Thyroid gland (tissue), 4 donors: ENCODE results near the gene FOSB. TPM values are rescaled to one million over a fixed set of nuclear protein-coding genes. Genes with fewer than 3 reads are reported as not detected.

Experiments used
- DNase-seq, 2 donors: peaks; one replicate each; pipeline ENCODE4 v3.0.0-alpha.2; 2019
- H3K27ac ChIP-seq, 3 donors: fragments of 200-600 bp; sonication (generic); 1 replicate in 2 of 3; 2 replicates in 1 of 3; pipeline ENCODE4 v1.5.1; 2016 to 2019; ENCODE audit warnings: mild to moderate bottlenecking in 1 of 3, moderate library complexity in 1 of 3
- H3K27me3 ChIP-seq: fragments of 200-600 bp; sonication (generic); one replicate; pipeline ENCODE4 v1.5.1; 2019
- H3K36me3 ChIP-seq, 2 donors: fragments of 200-600 bp; sonication (generic); one replicate each; pipeline ENCODE4 v1.5.1; 2016 to 2019
- H3K4me1 ChIP-seq, 2 donors: fragments of 200-600 bp; sonication (generic); one replicate each; pipeline ENCODE4 v1.5.1; 2017 to 2019
- H3K4me3 ChIP-seq, 3 donors: fragments of 200-600 bp; sonication (generic); replicated peaks in 1 of 3; 1 replicate in 2 of 3; 2 replicates in 1 of 3; pipeline ENCODE4 v1.5.1; 2016; ENCODE audit warnings: mild to moderate bottlenecking in 1 of 3
- H3K9me3 ChIP-seq: fragments of 200-600 bp; sonication (generic); one replicate; pipeline ENCODE4 v1.5.1; 2017
- POLR2A ChIP-seq, 2 donors: fragments of 450-650 bp; IDR thresholded peaks; one replicate each; pipeline ENCODE4 v1.6.1; 2017; ENCODE audit warnings: antibody characterized with exemption in 2 of 2, mild to moderate bottlenecking in 2 of 2, moderate library complexity in 1 of 2
- WGBS, 2 donors: methylation state at CpG; one replicate each; pipeline ENCODE4 v1.1.5; 2017; 5-methylcytosine and 5-hydroxymethylcytosine counted together
- intact Hi-C: fragments of 100-400 bp; cut with DNase I; formaldehyde crosslinking; loops from one replicate; pipeline ENCODE4 v1.15.1; 2023
- total RNA-seq, 4 donors: library from RNA; depleted of rRNA; stranded (reverse); fragments of >200 nt; gene quantifications; one replicate each; pipeline ENCODE4 v1.2.3, GENCODE V29; 2016
- TF ChIP-seq, protein P1 (sequence below), 6 experiments: fragments of 200-600 bp in 3 of 6; fragments of 450-650 bp in 3 of 6; sonication (generic) in 3 of 6; IDR thresholded peaks; one replicate each; pipeline ENCODE4 v1.5.1; 2016 to 2019; ENCODE audit warnings: antibody characterized with exemption in 6 of 6, mild to moderate bottlenecking in 2 of 6, inconsistent platforms in 1 of 6, moderate library complexity in 1 of 6

FOSB gene
- total RNA-seq, 4 donors from 2014 or later: 1.6 to 3.3 (median 2.4) TPM

DNA sequence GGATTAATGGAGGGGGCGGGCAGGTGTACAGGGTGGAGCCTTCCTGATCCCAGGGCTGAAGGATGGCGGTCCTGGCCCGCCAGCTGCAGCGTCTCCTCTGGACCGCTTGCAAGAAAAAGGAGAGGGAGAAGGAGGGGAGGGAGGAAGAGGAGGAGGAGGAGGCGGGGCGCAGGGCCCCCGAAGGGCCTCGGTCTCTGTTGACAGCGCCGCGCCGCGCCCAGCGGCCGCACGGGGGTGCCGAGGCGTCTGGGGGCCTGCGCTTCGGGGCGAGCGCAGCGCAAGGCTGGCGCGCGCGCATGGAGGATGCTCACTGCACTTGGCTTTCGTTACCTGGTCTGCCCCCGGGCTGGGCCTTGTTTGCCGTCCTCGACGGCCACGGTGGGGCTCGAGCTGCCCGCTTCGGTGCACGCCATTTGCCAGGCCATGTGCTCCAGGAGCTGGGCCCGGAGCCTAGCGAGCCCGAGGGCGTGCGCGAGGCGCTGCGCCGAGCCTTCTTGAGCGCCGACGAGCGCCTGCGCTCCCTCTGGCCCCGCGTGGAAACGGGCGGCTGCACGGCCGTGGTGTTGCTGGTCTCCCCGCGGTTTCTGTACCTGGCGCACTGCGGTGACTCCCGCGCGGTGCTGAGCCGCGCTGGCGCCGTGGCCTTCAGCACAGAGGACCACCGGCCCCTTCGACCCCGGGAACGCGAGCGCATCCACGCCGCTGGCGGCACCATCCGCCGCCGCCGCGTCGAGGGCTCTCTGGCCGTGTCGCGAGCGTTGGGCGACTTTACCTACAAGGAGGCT is 30.8 kb downstream of the FOSB start, which contains the start of gene PPM1N:
PPM1N (plus strand) TSS at position 33 of the 785 bp plus-strand sequence; CDS start at position 63, 30 bp downstream.
- H3K27ac ChIP-seq: no peak within 1 kb of the TSS
- TF ChIP-seq, protein P1, sequence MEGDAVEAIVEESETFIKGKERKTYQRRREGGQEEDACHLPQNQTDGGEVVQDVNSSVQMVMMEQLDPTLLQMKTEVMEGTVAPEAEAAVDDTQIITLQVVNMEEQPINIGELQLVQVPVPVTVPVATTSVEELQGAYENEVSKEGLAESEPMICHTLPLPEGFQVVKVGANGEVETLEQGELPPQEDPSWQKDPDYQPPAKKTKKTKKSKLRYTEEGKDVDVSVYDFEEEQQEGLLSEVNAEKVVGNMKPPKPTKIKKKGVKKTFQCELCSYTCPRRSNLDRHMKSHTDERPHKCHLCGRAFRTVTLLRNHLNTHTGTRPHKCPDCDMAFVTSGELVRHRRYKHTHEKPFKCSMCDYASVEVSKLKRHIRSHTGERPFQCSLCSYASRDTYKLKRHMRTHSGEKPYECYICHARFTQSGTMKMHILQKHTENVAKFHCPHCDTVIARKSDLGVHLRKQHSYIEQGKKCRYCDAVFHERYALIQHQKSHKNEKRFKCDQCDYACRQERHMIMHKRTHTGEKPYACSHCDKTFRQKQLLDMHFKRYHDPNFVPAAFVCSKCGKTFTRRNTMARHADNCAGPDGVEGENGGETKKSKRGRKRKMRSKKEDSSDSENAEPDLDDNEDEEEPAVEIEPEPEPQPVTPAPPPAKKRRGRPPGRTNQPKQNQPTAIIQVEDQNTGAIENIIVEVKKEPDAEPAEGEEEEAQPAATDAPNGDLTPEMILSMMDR (IDR thresholded peaks at IDR 0.05): no peak
- TF ChIP-seq POLR2A (IDR thresholded peaks at IDR 0.05): no peak
- DNase-seq: no peak
- intact Hi-C loops: no loop called here
- H3K27me3 ChIP-seq: peaks cover 10% of the 10 kb centered on the region
- H3K9me3 ChIP-seq: no peaks in the 10 kb centered on the region
- WGBS, 2 donors: 1 to 2% methylated on average over 20 to 44 of the region's 89 CpGs
- no peaks in the 10 kb centered on the region for H3K36me3 ChIP-seq
- H3K4me1 ChIP-seq: peaks cover 16 to 32% of the 10 kb centered on the region in 2 donors
- H3K4me3 ChIP-seq: no peak within 1 kb of the TSS

DNA sequence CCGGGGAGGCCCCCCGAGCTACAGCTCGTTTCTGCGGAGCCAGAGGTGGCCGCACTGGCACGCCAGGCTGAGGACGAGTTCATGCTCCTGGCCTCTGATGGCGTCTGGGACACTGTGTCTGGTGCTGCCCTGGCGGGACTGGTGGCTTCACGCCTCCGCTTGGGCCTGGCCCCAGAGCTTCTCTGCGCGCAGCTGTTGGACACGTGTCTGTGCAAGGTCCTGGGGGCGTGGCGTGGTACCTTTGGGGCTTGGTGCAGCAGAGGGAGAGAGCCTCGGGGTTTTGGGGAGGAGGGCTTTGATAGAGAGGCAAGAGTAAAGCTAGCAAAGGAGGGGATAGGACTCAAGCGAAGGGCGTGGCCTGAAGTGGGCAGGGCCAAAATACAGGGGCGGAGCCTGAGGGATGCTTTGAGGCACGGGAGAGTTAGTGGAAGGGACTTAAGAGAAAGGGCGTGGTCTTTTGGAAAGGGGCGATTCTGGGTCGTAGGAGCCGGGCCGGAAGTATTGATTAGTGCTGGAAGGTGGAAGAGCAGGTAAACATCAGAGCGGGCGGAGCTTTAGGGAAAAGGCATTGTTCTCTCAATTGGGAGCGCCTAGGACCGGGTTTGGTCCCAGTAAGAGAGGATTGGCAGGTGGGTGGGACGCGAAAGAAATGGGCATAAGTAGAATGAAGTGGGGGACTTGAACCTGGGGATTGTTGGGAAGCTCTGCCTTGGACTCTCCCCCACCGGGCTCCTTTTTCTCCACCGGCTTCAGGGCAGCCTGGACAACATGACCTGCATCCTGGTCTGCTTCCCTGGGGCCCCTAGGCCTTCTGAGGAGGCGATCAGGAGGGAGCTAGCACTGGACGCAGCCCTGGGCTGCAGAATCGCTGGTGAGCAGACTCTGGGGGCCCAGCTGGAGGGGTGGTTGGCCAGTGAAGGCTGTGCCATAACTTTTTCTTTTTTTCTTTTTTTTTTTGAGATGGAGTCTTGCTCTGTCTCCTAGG is 31.7 kb downstream of the FOSB start:
- H3K4me3 ChIP-seq: no peak overlapping the region
- DNase-seq: peak in 1 of 2 donors; percentile 25
- peaks cover 10% of the 10 kb centered on the region for H3K27me3 ChIP-seq

DNA sequence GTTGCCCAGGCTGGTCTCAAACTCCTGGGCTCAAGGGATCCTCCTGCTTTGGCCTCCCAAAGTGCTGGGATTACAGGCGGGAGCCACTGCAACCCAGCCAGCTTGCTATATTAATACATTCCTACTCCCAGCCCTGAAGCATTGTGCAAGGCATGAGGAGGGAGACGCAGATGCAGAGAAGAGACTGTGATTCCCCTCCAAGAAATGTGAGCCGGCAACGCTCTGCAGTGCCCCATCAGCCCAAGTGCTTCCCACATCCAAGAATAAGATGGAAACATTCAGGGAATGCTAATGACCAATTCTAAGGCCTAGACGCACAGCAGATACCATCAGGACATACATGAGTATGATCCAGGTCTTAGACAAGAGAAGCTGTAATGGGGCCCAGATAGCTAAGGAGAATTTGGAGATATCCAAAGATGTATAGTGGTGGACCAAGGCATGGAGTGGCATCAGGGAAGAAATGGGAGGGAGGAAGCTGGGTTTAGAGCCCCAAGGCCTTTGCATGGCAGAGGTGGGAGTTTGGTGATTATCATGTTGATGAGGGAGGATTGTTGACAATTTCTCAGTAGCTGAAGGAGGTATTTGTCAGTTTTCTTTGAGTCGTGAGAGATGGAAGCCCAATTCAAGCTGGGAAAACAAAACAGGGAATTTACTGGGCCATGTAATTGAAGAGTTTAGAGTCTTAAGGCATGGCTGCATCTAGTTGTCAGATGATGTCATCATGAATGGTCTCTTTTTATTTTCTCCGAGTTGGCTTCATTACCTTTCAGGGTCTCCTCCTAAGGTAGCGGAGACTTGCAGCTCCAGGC is 33.3 kb downstream of the FOSB start:
- Histone ChIP-seq H3K4me1 (peaks cover 15 to 31% of the 10 kb centered on the region in 2 donors), H3K4me3 (no peak overlapping the region), H3K27me3 (peaks cover 10% of the 10 kb centered on the region), H3K27ac (no peak overlapping the region), H3K9me3 (no peaks in the 10 kb centered on the region), H3K36me3 (no peaks in the 10 kb centered on the region)
- 78 to 90% methylated on average over 8 of the region's 8 CpGs for WGBS, 2 donors
- intact Hi-C loops: no loop called here
- DNase-seq: no peak
- no peak for TF ChIP-seq POLR2A (IDR thresholded peaks at IDR 0.05)
- TF ChIP-seq, protein P1 (IDR thresholded peaks at IDR 0.05): no peak

More for the DNA sequence above, 31.7 kb downstream of the FOSB start:
- no peaks in the 10 kb centered on the region for H3K9me3 ChIP-seq
- intact Hi-C loops: no loop called here
- no peaks in the 10 kb centered on the region for H3K36me3 ChIP-seq
- H3K27ac ChIP-seq: no peak overlapping the region
- H3K4me1 ChIP-seq: peaks cover 16 to 31% of the 10 kb centered on the region in 2 donors
- WGBS, 2 donors: 9 to 10% methylated on average over 27 to 28 of the region's 37 CpGs
- TF ChIP-seq POLR2A (IDR thresholded peaks at IDR 0.05): no peak
- TF ChIP-seq, protein P1 (IDR thresholded peaks at IDR 0.05): no peak

- intact Hi-C loops: no loop called here
- no peak overlapping the region for H3K27ac ChIP-seq
- no peak for DNase-seq
- H3K27me3 ChIP-seq: peaks cover 10% of the 10 kb centered on the region
- peaks cover 12 to 28% of the 10 kb centered on the region in 2 donors for H3K4me1 ChIP-seq
- H3K4me3 ChIP-seq: no peak overlapping the region
- no peaks in the 10 kb centered on the region for H3K36me3 ChIP-seq
- WGBS, 2 donors: 67 to 72% methylated on average over 2 of the region's 2 CpGs
- H3K9me3 ChIP-seq: no peaks in the 10 kb centered on the region
- TF ChIP-seq, protein P1 (IDR thresholded peaks at IDR 0.05): no peak
- TF ChIP-seq POLR2A (IDR thresholded peaks at IDR 0.05): no peak
These were observed 33.9 kb downstream of the FOSB start for GRCh38 chr19:45501730-45502014.
